Measurements from ENCODE around the gene AP2B1.
"Not testable (repeated sequence)": the region's sequence is repeated elsewhere in the genome, so short reads cannot be mapped to it uniquely, and the experiment has no call there.

Gene AP2B1

GRCh38 chr17:35575759-35576158 is 11.4 kb upstream of the AP2B1 start:
- no peak for DNase-seq (ENCODE audit: low spot score)

DNA sequence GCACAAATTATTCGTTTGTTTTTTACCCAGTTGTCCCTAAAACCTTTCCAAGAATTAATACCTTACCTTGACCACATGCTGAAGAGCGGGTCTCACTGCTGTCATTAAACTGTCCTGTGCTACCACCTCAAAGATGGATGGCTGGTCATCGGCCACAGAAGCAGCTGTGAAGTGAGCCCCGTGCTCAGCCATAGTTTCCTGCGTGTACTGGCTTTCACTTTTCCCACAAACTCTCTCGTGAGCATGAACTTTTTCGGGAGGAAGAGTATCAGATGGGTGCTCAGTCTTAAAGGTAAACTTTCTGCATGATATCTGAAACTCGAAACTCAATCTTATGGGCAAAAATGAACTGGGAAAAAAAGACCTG is 9.3 kb upstream of the AP2B1 start:
- DNase-seq (ENCODE audit: low spot score), result no peak

DNA sequence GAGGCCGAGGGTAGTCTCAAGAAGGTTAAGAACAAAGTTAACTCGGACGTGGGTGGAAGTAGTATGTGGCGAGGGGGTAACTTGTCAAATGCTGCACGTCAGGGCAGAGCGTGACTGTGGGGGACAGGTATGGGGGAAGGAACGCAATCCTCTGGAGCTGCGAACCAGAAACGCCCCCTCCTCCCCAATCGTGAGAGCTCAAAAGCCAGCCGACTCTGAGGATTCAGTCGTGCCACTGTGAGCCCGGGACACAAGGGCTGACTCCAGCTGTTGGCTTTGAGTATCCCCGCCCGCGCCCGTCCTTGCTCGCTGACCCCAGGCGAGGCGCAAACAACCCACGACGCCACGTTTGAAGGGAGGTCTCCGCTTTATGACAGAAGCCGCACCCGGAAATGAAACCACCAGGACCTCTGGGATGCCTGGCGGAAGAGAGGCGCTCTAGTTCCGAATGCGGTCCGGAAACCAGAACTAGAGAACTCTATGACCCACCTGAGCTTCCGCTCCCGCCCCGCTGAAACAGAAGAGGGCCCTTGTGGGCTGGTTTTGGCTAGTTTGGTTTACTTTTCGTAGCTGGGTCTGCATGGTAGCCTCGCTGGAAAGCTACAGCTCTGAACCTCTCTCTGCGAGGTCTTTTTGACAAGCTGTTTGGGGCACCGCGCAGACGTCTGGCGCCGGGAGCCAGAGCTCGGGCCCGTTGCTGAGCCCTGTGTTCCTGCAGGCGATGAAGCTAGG is 8.8 kb upstream of the AP2B1 start, which contains the start of gene PEX12:
Gene PEX12 (minus strand): TSS at position 375 of the 732 bp plus-strand sequence. CDS start 550 bp downstream, outside the sequence.
- DNase-seq (ENCODE audit: low spot score), result peak; percentile 77

DNA sequence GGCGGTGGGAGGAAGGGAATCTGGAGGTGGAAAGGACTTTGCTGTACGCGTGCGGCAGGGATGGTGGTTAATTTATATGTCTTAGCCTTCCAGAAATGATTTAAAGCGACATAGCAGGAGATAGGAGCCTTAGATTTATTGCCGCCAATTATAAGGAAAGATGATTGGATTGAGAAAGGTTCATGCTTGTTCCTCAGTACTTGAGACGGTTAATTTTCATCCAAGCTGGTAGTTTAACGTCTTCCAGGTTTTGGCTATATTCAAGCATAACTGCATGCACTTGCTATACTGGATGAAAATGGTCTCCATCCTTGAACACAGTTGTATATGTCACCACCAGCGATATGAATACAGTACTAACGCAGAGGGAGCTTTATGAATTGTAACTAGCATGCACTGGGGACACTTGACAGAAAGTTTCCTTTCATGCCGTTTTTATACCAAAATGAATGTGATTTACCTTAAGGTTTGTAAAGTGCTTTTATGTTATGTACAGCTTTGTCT is 8.1 kb upstream of the AP2B1 start:
- no peak for DNase-seq (ENCODE audit: low spot score)

- no peak for DNase-seq (ENCODE audit: low spot score)
These were observed 3.1 kb upstream of the AP2B1 start for GRCh38 chr17:35584061-35584460.

- no peak for DNase-seq (ENCODE audit: low spot score)
These were observed 501 bp upstream of the AP2B1 start for GRCh38 chr17:35586569-35587073.

DNA sequence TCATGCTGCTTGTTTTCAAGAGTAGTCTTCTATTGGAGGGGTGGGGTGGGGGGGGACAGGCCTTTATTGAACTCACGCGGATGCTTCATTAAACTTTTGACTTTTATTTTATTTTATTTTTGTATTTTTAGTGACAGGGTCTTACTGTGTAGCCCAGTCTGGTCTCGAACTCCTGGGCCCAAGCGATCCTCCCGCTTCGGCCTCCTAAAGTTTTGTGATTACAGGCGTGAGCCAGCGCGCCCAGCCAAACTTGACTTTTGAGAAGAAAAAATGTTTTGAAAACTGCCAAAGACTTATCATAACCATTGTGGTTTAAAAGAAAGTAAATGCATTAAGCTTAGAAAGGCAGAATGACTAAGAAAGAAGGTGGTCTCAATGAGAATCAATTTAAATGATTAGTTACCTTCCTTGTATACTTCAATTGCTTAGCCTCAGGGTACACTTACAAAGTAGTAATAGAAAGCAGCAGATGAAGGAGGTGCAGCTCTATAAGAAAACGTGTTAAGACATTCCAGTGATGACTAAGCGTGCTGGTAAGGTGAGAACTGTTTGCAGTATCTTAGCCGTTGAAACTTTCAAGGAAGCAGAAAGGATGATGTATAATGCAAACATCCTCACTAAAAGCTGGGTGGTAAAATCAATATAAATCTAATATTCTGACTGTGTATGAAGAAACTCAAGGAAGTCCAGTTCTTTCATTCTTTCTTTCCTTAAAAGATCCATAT is 1.2 kb downstream of the AP2B1 start:
- no peak for DNase-seq (ENCODE audit: low spot score)

DNA sequence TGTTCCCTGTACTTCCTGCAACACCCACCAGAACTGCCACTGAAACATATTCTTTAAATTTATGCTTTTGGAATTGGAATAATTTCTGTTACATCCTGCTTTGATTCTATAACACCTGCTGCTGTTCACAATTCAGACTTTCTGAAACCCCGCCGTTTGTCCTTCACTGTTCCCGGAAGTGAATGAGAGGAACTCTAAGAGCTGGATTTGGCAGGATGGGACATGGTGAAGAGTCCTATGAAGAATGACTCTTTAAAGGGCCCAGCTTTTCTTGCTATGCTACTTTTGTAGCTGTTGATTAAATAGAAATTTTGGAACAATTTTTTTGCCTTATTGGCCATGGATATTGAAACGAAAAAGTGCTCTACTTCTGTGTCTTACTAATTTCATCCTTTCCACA is 8.9 kb downstream of the AP2B1 start:
- DNase-seq (ENCODE audit: low spot score), result no peak

- no peak for DNase-seq (ENCODE audit: low spot score)
These were observed 9.6 kb downstream of the AP2B1 start for GRCh38 chr17:35596530-35597233.

GRCh38 chr17:35597604-35598003 is 10.5 kb downstream of the AP2B1 start:
- DNase-seq (ENCODE audit: low spot score), result no peak

- no peak for DNase-seq (ENCODE audit: low spot score)
These were observed 16.6 kb downstream of the AP2B1 start for GRCh38 chr17:35603674-35604073.

- no peak for DNase-seq (ENCODE audit: low spot score)
These were observed 18.6 kb downstream of the AP2B1 start for GRCh38 chr17:35605678-35606077.

DNA sequence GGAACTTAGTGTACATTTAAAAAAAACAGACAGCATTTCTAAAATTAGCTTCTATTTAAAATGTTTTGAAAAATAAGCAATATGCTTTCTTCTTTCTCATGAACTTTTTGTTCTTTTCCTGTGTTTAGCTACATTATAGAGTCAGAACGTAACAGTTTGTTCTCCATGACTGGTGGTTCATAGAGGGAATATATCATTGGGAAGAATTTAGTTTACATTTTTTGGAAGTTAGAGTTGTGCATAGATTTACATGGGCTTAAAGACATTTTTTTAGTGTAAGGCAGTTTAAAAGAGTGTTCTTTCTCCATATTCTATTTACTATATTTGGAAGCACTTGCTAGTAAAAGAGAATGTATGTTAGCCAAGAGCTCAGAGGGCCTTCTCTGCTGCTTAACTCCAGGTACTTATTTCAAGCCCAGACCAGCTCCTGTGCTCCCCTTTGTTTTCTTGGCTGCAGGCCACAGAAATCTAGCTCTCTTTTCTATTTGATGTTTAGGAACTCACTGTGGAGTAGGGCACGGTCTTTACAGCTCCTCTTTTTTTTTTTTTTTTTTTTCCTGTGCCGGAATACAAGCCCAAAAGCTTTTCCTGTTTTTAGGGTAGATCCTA is 20.2 kb downstream of the AP2B1 start:
- DNase-seq (ENCODE audit: low spot score), result no peak

- no peak for DNase-seq (ENCODE audit: low spot score)
These were observed 22.7 kb downstream of the AP2B1 start for GRCh38 chr17:35609831-35610230.

GRCh38 chr17:35610746-35611145 is 23.6 kb downstream of the AP2B1 start:
- DNase-seq (ENCODE audit: low spot score), result not testable (repeated sequence)

DNA sequence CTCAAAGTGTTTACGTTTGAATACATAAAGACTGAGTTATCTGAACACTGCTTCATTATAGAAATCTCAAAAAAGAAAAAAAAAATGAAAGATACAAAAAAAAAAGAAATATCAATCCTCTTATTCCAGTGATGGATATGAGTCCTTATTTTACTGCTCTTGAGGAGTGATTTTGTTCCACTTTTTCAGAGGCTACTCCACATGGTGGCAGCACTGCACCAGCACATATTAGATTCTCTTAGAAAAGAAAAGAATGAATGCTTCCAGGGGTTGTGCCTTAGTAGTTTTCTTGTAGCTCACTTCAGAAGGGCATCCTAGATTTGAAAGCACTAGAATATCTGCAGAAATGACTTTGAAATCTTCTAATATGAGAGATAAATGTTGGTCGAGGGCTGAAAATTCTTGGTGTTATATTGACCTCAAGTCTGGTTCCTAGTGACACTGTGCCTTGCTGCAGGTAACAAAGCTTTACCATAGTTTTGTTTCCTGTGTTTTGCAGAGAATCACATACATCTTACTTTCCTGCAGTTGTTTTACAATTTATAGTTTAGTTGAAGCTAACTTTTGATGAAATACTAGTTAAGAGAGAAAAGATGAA is 25.9 kb downstream of the AP2B1 start:
- no peak for DNase-seq (ENCODE audit: low spot score)

DNA sequence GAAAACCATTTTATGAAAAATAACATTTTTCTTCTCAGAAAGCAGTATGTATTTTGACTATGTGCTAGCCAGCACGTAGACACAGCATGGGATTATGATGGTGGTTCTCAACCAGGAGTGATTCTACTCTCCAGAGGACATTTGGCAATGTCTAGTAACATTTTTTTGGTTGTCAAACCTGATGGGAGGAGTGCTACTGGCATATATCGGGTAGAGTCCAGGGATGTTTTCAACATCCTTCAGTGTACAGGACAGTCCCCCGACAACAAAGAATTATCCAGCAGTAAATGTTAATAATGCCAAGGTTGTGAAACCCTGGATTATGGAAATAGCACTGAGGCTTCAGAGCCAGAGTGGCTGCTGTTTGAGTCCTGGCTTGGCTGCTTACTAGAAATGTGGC is 27.7 kb downstream of the AP2B1 start:
- no peak for DNase-seq (ENCODE audit: low spot score)

GRCh38 chr17:35616536-35616935 is 29.4 kb downstream of the AP2B1 start:
- no peak for DNase-seq (ENCODE audit: low spot score)

DNA sequence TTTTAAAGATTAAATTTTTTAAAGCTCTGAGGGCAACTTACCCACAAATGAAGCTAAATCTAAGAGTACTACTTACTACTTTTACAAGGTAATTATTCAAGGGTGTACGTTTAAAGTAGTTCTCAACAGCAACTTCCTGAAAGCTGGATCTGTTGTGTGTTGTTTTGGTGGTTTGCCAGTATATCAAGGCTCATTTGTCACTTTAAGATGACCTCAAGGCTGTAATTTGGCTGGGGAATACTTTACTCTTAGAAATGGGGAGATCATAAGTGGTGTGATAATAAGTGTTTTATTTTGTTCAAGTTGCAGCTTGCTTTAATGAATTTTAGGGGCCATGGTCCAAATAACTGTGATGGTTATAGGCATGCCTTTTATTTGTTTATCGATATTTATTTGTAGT is 30.4 kb downstream of the AP2B1 start:
- DNase-seq (ENCODE audit: low spot score), result no peak

- DNase-seq (ENCODE audit: low spot score), result no peak
These were observed 31.5 kb downstream of the AP2B1 start for GRCh38 chr17:35618628-35619027.

GRCh38 chr17:35621768-35622167 is 34.6 kb downstream of the AP2B1 start:
- no peak for DNase-seq (ENCODE audit: low spot score)

- DNase-seq (ENCODE audit: low spot score), result no peak
These were observed 40.3 kb downstream of the AP2B1 start for GRCh38 chr17:35627417-35627816.

Data from hepatic stellate cell (primary cell).